ENCODE results near the gene DUSP14.

DNA sequence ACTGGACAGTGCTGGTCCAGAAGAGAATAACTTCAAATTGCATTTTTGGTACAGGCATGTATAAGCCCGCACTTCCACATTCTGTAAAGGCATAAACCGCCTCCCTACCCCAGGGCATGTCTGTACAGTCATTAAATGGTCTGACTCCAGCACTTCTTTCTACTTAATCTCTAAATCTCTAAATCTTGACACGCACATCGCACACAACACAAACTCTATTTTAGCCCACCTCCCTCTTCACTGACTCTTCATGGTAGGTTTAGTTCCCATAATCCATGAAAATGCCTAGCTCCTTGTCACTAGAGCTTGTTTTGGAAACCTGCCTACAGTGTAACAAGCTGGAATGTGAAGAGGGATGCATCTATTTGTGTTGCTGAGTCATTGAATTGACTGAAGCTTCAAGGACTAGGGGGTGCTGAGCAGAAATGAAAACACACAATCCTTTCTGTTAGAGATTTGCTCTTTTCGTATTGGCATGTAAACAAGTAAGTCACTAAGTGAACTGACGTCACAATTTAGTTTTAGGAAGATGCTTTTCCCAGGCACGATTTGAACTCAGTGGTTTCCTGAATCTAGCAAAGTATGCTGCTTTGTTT is 1.6 kb upstream of the DUSP14 start:
- TF ChIP-seq CTCF (IDR thresholded peaks at IDR 0.05 in 2 of 3, conservative IDR thresholded peaks at IDR 0.05 in 1 of 3; ENCODE audit: insufficient read depth in 2 of 3, low read depth in 1 of 3, low read length in 3 of 3) = no peak
- TF ChIP-seq, protein P1, sequence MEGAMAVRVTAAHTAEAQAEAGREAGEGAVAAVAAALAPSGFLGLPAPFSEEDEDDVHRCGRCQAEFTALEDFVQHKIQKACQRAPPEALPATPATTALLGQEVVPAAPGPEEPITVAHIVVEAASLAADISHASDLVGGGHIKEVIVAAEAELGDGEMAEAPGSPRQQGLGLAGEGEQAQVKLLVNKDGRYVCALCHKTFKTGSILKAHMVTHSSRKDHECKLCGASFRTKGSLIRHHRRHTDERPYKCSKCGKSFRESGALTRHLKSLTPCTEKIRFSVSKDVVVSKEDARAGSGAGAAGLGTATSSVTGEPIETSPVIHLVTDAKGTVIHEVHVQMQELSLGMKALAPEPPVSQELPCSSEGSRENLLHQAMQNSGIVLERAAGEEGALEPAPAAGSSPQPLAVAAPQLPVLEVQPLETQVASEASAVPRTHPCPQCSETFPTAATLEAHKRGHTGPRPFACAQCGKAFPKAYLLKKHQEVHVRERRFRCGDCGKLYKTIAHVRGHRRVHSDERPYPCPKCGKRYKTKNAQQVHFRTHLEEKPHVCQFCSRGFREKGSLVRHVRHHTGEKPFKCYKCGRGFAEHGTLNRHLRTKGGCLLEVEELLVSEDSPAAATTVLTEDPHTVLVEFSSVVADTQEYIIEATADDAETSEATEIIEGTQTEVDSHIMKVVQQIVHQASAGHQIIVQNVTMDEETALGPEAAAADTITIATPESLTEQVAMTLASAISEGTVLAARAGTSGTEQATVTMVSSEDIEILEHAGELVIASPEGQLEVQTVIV (CRISPR knock-in tag; IDR thresholded peaks at IDR 0.05; ENCODE audit: borderline replicate concordance) = no peak
